B cell (primary cell): ENCODE measurements around the gene ABCB10.

ENCODE experiments used
- EZH2 ChIP-seq: IDR thresholded peaks from 2 replicates; pipeline ENCODE4 v1.6.1; 2012; ENCODE audit warnings: borderline replicate concordance, low read depth, mild to moderate bottlenecking, moderate library complexity, low read length; ENCODE audit not compliant: insufficient read depth, poor library complexity, severe bottlenecking
- TF ChIP-seq, protein P1 (sequence below): fragments of 200-600 bp; IDR thresholded peaks from one replicate; pipeline ENCODE4 v1.8.0; 2022; ENCODE audit warnings: antibody characterized with exemption, mild to moderate bottlenecking

- TF ChIP-seq, protein P1, sequence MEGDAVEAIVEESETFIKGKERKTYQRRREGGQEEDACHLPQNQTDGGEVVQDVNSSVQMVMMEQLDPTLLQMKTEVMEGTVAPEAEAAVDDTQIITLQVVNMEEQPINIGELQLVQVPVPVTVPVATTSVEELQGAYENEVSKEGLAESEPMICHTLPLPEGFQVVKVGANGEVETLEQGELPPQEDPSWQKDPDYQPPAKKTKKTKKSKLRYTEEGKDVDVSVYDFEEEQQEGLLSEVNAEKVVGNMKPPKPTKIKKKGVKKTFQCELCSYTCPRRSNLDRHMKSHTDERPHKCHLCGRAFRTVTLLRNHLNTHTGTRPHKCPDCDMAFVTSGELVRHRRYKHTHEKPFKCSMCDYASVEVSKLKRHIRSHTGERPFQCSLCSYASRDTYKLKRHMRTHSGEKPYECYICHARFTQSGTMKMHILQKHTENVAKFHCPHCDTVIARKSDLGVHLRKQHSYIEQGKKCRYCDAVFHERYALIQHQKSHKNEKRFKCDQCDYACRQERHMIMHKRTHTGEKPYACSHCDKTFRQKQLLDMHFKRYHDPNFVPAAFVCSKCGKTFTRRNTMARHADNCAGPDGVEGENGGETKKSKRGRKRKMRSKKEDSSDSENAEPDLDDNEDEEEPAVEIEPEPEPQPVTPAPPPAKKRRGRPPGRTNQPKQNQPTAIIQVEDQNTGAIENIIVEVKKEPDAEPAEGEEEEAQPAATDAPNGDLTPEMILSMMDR = no peak
- TF ChIP-seq EZH2 = no peak
Observed at GRCh38 chr1:229561141-229561540, 2.6 kb upstream of the ABCB10 start.
